Activated CD8-positive, alpha-beta T cell treated with anti-CD3 and anti-CD28 coated beads for 36 hours (primary cell): Measurements from ENCODE around the gene KIF5B. TPM values are rescaled to one million over a fixed set of nuclear protein-coding genes. Genes with fewer than 3 reads are reported as not detected.

Experiments
- ATAC-seq: fragments of 200-7000 bp; cut with Tn5 transposase; one replicate; pipeline ENCODE4 v1.10.0; 2021; ENCODE audit warnings: mild to moderate bottlenecking, moderate library complexity
- CTCF ChIA-PET: fragments of 350-600 bp; sonication (Branson Sonifier 250); formaldehyde crosslinking; loops from one replicate; lab custom pipeline; 2021; ENCODE audit warnings: antibody characterized with exemption; lab: Charles Lee
- POLR2A ChIA-PET: fragments of 350-600 bp; sonication (Branson Sonifier 250); formaldehyde crosslinking; loops from one replicate; lab custom pipeline; 2021; ENCODE audit warnings: antibody characterized with exemption; lab: Charles Lee
- DNase-seq: peaks from one replicate; pipeline ENCODE4 v3.0.0-alpha.2; 2020
- H3K27ac Mint-ChIP-seq: one replicate; pipeline ENCODE4 v1.8.0; 2021; ENCODE audit warnings: mild to moderate bottlenecking, mixed read lengths
- H3K27me3 Mint-ChIP-seq: one replicate; pipeline ENCODE4 v1.8.0; 2021; ENCODE audit warnings: mixed read lengths
- H3K36me3 Mint-ChIP-seq: one replicate; pipeline ENCODE4 v1.8.0; 2021; ENCODE audit warnings: low read depth, mixed read lengths
- H3K4me1 Mint-ChIP-seq: one replicate; pipeline ENCODE4 v1.8.0; 2021; ENCODE audit warnings: low read depth, mixed read lengths
- H3K4me3 Mint-ChIP-seq: one replicate; pipeline ENCODE4 v1.8.0; 2021; ENCODE audit warnings: mild to moderate bottlenecking, moderate library complexity, mixed read lengths
- H3K9me3 Mint-ChIP-seq: one replicate; pipeline ENCODE4 v1.8.0; 2021; ENCODE audit warnings: mixed read lengths
- CTCF ChIP-seq: fragments of 200-600 bp; IDR thresholded peaks from one replicate; pipeline ENCODE4 v1.8.0; 2022; ENCODE audit warnings: antibody characterized with exemption, mild to moderate bottlenecking
- intact Hi-C: fragments of 100-400 bp; cut with micrococcal nuclease; formaldehyde crosslinking; loops from one replicate; pipeline ENCODE4 v1.10.0; 2022
- total RNA-seq, 2 experiments: library from RNA; stranded (reverse); gene quantifications; one replicate each; pipeline ENCODE4 v1.2.3, GENCODE V29; 2021

Gene KIF5B
- total RNA-seq, 2 experiments from 2014 or later: 52.7 to 55.3 TPM

GRCh38 chr10:31961277-31962074, 94.7 kb downstream of the KIF5B start:
- peak; percentile 11 for DNase-seq
- Mint-ChIP-seq H3K9me3 (no peaks in the 10 kb centered on the region), H3K36me3 (no peaks in the 10 kb centered on the region), H3K4me1 (peaks cover 15% of the 10 kb centered on the region), H3K27ac (no peak overlapping the region), H3K27me3 (no peaks in the 10 kb centered on the region), H3K4me3 (no peak overlapping the region)
- no peak for TF ChIP-seq CTCF
- ATAC-seq: peak; percentile 70
- POLR2A ChIA-PET: no interaction called here
- intact Hi-C loops: no loop called here
- CTCF ChIA-PET: interaction anchor here (1.3 kb wide), 1 partner anchor 99 kb away, joined by 3 read pairs; no protein-coding TSS in a partner anchor

- ChIA-PET CTCF (interaction anchor here (1.3 kb wide), 1 partner anchor 59 kb away, joined by 4 read pairs; no protein-coding TSS in a partner anchor), POLR2A (no interaction called here)
- no peak for TF ChIP-seq CTCF
- Mint-ChIP-seq H3K4me3 (no peak overlapping the region), H3K4me1 (peaks cover 18% of the 10 kb centered on the region), H3K9me3 (peaks cover 2% of the 10 kb centered on the region), H3K36me3 (peaks cover under 1% of the 10 kb centered on the region), H3K27me3 (no peaks in the 10 kb centered on the region), H3K27ac (no peak overlapping the region)
- ATAC-seq: no peak
- intact Hi-C loops: no loop called here
- DNase-seq: no peak
Measured at GRCh38 chr10:31959461-31960173, 96.6 kb downstream of the KIF5B start.

Other genes starting within 250 kb of the KIF5B start
- 1 to 10 TPM; 4.0 to 4.3 TPM for gene ARHGAP12, start 127.6 kb downstream of the KIF5B start, total RNA-seq